Muscle layer of duodenum (tissue), 2 donors: Measurements from ENCODE around the gene SLC4A9.
A peak's percentile ranks its signal among the peaks of the same experiment; 100 is the strongest.

ENCODE experiments used
- H3K27ac ChIP-seq: one replicate; pipeline ENCODE4 v1.7.0; 2013; ENCODE audit warnings: mild to moderate bottlenecking, low read length
- H3K27me3 ChIP-seq: one replicate; pipeline ENCODE4 v1.7.0; 2013; ENCODE audit warnings: low read depth, mild to moderate bottlenecking, control low read depth, low read length
- H3K36me3 ChIP-seq, 2 donors: one replicate each; pipeline ENCODE4 v1.7.0; 2013; ENCODE audit warnings: low read length in 2 of 2, control low read depth in 1 of 2, mild to moderate bottlenecking in 1 of 2; ENCODE audit not compliant: insufficient read depth in 2 of 2, control insufficient read depth in 1 of 2
- H3K4me1 ChIP-seq, 2 donors: one replicate each; pipeline ENCODE4 v1.7.0; 2013; ENCODE audit warnings: low read length in 2 of 2, mild to moderate bottlenecking in 2 of 2, control low read depth in 1 of 2, moderate library complexity in 1 of 2; ENCODE audit not compliant: insufficient read depth in 2 of 2, control insufficient read depth in 1 of 2
- H3K4me3 ChIP-seq, 2 donors: one replicate each; pipeline ENCODE4 v1.7.0; 2013; ENCODE audit warnings: low read length in 2 of 2, low read depth in 1 of 2, mild to moderate bottlenecking in 1 of 2
- H3K9me3 ChIP-seq, 2 donors: one replicate each; pipeline ENCODE4 v1.7.0; 2013; ENCODE audit warnings: low read length in 2 of 2, control low read depth in 1 of 2, mild to moderate bottlenecking in 1 of 2; ENCODE audit not compliant: control insufficient read depth in 1 of 2
- donor health status: healthy.

The SLC4A9 gene, protein sequence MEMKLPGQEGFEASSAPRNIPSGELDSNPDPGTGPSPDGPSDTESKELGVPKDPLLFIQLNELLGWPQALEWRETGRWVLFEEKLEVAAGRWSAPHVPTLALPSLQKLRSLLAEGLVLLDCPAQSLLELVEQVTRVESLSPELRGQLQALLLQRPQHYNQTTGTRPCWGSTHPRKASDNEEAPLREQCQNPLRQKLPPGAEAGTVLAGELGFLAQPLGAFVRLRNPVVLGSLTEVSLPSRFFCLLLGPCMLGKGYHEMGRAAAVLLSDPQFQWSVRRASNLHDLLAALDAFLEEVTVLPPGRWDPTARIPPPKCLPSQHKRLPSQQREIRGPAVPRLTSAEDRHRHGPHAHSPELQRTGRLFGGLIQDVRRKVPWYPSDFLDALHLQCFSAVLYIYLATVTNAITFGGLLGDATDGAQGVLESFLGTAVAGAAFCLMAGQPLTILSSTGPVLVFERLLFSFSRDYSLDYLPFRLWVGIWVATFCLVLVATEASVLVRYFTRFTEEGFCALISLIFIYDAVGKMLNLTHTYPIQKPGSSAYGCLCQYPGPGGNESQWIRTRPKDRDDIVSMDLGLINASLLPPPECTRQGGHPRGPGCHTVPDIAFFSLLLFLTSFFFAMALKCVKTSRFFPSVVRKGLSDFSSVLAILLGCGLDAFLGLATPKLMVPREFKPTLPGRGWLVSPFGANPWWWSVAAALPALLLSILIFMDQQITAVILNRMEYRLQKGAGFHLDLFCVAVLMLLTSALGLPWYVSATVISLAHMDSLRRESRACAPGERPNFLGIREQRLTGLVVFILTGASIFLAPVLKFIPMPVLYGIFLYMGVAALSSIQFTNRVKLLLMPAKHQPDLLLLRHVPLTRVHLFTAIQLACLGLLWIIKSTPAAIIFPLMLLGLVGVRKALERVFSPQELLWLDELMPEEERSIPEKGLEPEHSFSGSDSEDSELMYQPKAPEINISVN

GRCh38 chr5:140360101-140360500 lies at the start of gene SLC4A9:
TSS of gene SLC4A9 (plus strand) at chr5:140360194. CDS start at chr5:140360237, 43 bp downstream.
- H3K9me3 ChIP-seq: no peaks in the 10 kb centered on the region
- peaks cover 0 to 11% of the 10 kb centered on the region in 2 donors for H3K4me1 ChIP-seq
- H3K27ac ChIP-seq: no peak within 1 kb of the TSS
- no peaks in the 10 kb centered on the region for H3K27me3 ChIP-seq
- H3K4me3 ChIP-seq: no peak within 1 kb of the TSS
- no peaks in the 10 kb centered on the region for H3K36me3 ChIP-seq

DNA sequence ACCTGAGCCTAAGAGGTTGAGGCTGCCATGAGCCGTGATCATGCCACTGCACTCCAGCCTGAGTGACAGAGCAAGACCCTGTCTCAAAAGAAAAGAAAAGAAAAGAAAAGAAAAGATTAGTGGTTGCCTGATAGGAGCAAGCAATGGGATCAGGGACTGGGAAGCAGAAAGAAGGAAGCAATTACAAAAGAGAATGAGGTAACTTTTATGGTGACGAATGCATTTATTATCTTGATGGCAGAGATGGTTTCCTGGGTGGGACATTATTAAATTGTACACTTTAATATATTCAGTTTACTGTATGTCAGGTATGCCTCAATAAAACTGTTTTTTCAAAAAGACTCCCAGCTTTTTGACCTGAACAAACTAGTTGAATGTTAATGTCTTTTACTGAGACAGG lies 49.6 kb upstream of the SLC4A9 start:
- H3K36me3 ChIP-seq: no peaks in the 10 kb centered on the region
- H3K27ac ChIP-seq: peak overlapping the region; percentile 61
- H3K9me3 ChIP-seq: no peaks in the 10 kb centered on the region
- peaks cover 6 to 13% of the 10 kb centered on the region in 2 donors for H3K4me1 ChIP-seq
- no peak overlapping the region for H3K4me3 ChIP-seq
- no peaks in the 10 kb centered on the region for H3K27me3 ChIP-seq

DNA sequence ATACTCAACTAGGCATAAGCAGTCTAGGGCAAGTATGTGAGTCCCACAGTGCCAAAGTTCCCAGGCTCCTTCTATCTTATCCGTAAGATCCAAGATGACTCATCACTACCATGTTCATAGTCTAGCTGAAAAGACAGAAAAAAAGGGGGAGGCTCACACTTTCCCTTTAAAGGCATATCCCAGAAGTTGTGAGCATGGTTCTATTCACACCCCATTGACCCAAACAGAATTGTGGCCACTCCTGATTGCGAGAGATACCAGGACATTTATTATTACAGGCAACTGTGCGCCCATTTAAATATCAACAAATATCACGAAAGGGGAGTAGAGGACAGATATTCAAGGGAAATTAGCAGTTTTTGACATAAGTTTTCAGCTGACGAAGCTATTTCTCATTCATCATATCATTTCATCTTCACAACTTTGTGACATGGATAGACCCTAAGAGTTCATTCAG lies 49.0 kb upstream of the SLC4A9 start:
- no peaks in the 10 kb centered on the region for H3K36me3 ChIP-seq
- H3K27me3 ChIP-seq: no peaks in the 10 kb centered on the region
- no peaks in the 10 kb centered on the region for H3K9me3 ChIP-seq
- peaks cover 6 to 13% of the 10 kb centered on the region in 2 donors for H3K4me1 ChIP-seq
- H3K4me3 ChIP-seq: no peak overlapping the region
- H3K27ac ChIP-seq: peak overlapping the region; percentile 61

DNA sequence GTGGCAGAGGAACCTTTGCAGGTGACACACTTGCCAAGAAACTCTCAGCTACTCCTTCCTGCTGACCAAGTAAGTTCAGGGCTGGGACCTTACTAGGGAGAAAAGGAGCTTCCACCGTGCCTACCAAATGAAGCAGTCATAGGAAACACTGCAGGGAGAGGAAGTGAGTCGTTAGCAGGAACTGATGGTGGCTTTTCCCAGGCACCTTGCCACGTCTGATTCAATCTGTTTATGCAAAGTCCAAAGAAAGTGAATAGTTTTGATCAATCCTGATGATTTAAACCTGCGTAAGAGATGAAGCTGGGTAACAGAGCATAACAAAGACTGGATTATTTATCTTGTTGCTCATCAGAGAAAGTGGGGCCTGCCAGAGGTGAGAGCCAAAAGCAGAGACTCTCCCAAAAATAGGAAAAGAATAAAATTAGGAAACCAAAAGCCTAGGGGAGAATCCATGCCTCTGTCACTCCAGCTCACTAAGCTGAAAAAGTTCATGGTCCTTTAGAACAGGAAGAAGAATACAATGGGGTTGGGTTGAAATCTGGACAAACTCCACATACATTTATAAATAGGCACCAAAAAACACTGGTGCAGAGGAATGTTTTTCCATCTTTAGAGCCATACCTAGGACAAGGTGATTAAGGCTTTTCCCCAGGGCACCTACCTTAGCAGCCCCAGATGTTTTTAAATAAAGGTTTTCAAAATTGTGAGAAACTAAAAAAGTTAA lies 47.8 kb upstream of the SLC4A9 start:
- Histone ChIP-seq H3K27ac (peak overlapping the region; percentile 61), H3K27me3 (no peaks in the 10 kb centered on the region), H3K4me3 (no peak overlapping the region), H3K4me1 (peaks cover 6 to 13% of the 10 kb centered on the region in 2 donors), H3K9me3 (no peaks in the 10 kb centered on the region), H3K36me3 (no peaks in the 10 kb centered on the region)

DNA sequence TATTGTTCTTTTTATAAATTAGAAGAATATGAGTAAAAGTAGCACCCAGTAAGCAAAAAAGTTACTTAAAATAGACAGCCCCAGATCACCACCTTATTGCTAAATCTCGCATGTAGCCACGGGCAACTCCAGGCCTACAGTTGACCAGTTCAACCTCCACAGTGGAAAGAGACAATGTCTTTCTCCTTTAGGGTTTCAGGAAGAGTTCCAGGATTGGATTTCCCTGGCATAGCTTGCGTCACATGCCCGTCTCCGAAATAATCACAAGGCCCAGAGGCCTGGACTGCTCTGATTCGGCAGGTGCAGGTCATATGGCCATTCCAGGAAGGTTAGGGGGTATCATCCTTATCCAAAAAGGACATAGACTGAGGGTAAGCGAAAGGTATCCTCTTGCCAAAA lies 47.2 kb upstream of the SLC4A9 start:
- Histone ChIP-seq H3K27me3 (no peaks in the 10 kb centered on the region), H3K4me1 (peaks cover 6 to 13% of the 10 kb centered on the region in 2 donors), H3K36me3 (no peaks in the 10 kb centered on the region), H3K27ac (peak overlapping the region; percentile 61), H3K9me3 (no peaks in the 10 kb centered on the region), H3K4me3 (no peak overlapping the region)

DNA sequence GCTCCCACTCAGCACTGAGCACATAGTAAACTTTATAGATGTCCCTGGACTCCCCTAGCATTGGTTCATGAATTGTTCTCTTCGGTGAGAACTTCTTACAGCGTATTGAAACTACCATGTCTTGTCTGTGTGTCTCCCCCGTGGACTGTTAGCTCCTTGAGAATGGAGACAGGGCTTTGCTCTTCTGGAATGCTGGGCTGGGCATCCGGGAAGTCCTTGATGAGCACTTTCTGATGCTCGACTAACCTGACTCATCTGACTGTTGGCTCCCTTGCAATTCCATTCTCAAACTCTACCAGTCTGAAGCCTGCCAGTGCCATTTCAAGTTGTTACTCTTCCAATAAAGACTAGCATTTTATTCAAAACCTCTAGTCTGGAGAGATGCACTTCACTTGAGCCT lies 42.1 kb upstream of the SLC4A9 start:
- Histone ChIP-seq H3K9me3 (no peaks in the 10 kb centered on the region), H3K4me3 (no peak overlapping the region), H3K27me3 (no peaks in the 10 kb centered on the region), H3K27ac (no peak overlapping the region), H3K4me1 (peaks cover 1% of the 10 kb centered on the region in 2 donors), H3K36me3 (no peaks in the 10 kb centered on the region)

GRCh38 chr5:140318792-140319191 lies 41.2 kb upstream of the SLC4A9 start:
- no peaks in the 10 kb centered on the region for H3K27me3 ChIP-seq
- peaks cover 10 to 11% of the 10 kb centered on the region in 2 donors for H3K4me1 ChIP-seq
- H3K27ac ChIP-seq: no peak overlapping the region
- H3K36me3 ChIP-seq: no peaks in the 10 kb centered on the region
- H3K9me3 ChIP-seq: no peaks in the 10 kb centered on the region
- H3K4me3 ChIP-seq: no peak overlapping the region

DNA sequence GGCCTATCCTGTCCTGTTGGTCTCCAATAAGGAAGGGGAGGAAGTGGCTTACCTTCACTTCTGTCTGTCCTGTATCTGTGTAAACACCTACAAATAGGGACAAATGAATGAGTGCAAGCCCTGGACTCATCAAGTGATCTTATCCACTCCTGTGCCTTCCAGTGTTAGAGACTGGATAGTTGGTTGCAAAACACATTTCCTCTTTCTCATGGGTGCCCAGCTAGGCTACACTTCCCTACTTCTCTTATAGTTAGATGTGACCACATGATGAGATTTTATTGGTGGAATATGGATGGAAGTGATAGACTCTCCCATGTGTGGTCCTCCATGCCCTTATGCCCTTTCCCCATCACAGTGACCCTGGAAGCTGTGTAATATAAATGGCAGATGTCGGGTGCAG lies 40.2 kb upstream of the SLC4A9 start:
- no peak overlapping the region for H3K4me3 ChIP-seq
- peaks cover 18% of the 10 kb centered on the region in 2 donors for H3K4me1 ChIP-seq

GRCh38 chr5:140321796-140322195 lies 38.2 kb upstream of the SLC4A9 start:
- Histone ChIP-seq H3K27ac (no peak overlapping the region), H3K4me1 (peaks cover 18 to 24% of the 10 kb centered on the region in 2 donors), H3K4me3 (no peak overlapping the region)

More for the DNA sequence above, 40.2 kb upstream of the SLC4A9 start:
- Histone ChIP-seq H3K27ac (no peak overlapping the region), H3K9me3 (no peaks in the 10 kb centered on the region), H3K27me3 (no peaks in the 10 kb centered on the region), H3K36me3 (no peaks in the 10 kb centered on the region)

DNA sequence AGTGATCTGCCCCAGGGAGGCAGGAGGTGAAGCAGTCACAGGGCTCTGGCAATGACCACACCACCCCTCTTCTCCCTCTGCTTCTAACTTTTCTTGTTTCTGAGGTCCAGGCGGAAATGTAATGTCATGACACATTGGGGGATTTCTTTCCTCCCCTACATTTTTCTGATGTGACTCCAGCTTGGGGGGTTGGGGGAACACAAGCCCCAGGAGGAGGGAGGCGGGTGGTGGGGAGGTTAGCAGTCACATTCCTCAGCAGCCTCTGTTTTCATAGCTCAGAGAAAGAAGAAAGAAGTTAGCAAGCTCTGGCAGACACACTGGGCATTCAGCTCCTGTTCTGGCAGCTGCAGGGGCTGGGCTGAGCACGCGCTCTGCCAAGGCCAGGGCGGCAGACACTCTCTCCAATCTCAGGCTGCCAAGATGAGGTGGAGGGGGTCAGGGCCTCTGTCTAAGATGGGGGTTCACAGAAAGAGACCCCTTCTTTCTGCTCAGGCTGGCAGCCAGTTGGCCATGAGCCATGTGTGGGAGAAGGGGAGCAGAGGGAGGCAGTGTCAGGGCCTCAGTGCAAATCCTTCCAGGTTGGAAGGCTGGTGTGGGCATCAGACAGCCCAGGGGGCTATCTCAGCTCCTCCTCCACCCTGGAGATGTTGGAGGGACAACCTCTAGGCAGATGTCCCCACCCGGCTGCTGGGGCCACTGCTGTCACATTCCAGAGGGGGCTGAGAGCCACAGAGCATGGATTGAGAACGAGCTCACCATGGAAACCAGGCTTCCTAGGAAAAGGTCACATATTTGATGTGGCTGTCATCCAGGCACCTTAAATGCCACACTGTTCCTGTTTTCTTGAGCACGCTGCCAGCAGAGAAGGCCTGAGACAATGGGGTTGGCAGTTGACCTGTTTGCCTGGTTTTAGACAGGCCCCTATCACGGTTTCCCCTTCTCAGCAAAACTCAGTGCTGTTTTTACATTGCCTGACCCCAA lies 37.0 kb upstream of the SLC4A9 start:
- no peaks in the 10 kb centered on the region for H3K9me3 ChIP-seq
- no peaks in the 10 kb centered on the region for H3K27me3 ChIP-seq
- peaks cover 18 to 24% of the 10 kb centered on the region in 2 donors for H3K4me1 ChIP-seq
- peak overlapping the region; percentile 60 for H3K27ac ChIP-seq
- no peaks in the 10 kb centered on the region for H3K36me3 ChIP-seq
- H3K4me3 ChIP-seq: no peak overlapping the region

More at GRCh38 chr5:140321796-140322195, 38.2 kb upstream of the SLC4A9 start:
- Histone ChIP-seq H3K36me3 (no peaks in the 10 kb centered on the region), H3K27me3 (no peaks in the 10 kb centered on the region), H3K9me3 (no peaks in the 10 kb centered on the region)
